Keratinocyte (primary cell): Measurements from ENCODE around the gene STPG2. TPM values are rescaled to one million over a fixed set of nuclear protein-coding genes. Genes with fewer than 3 reads are reported as not detected.

ENCODE experiments used
- DNase-seq: peaks from one replicate; pipeline ENCODE4 v3.0.0-alpha.2; 2011; ENCODE audit warnings: low read depth, missing footprints, low spot score
- FAIRE-seq: peaks from 2 replicates; lab custom pipeline; 2011; peaks lifted over from hg19 to GRCh38; lab: Jason Lieb, UNC
- H2AFZ ChIP-seq: 2 replicates; pipeline ENCODE4 v1.6.0; 2012; ENCODE audit warnings: low read length, control low read depth, inconsistent platforms; ENCODE audit not compliant: control insufficient read depth
- H3K27ac ChIP-seq: 2 replicates; pipeline ENCODE4 v1.5.1; 2011; ENCODE audit warnings: low read length; ENCODE audit not compliant: control insufficient read depth, insufficient read depth
- H3K27me3 ChIP-seq: 3 replicates; pipeline ENCODE4 v1.6.0; 2011; ENCODE audit warnings: low read length; ENCODE audit not compliant: control insufficient read depth, insufficient read depth; ENCODE audit errors: extremely low read depth
- H3K36me3 ChIP-seq, 2 experiments: 2 replicates in 1 of 2; 3 replicates in 1 of 2; pipeline ENCODE4 v1.5.1; 2011; ENCODE audit warnings: low read length in 2 of 2, mild to moderate bottlenecking in 1 of 2; ENCODE audit not compliant: control insufficient read depth in 2 of 2, insufficient read depth in 2 of 2; ENCODE audit errors: extremely low read depth in 1 of 2
- H3K4me1 ChIP-seq: 3 replicates; pipeline ENCODE4 v1.5.1; 2011; ENCODE audit warnings: low read length; ENCODE audit not compliant: control insufficient read depth, insufficient read depth; ENCODE audit errors: extremely low read depth
- H3K4me2 ChIP-seq: 3 replicates; pipeline ENCODE4 v1.6.0; 2011; ENCODE audit warnings: low read depth, low read length; ENCODE audit not compliant: control insufficient read depth, insufficient read depth; ENCODE audit errors: extremely low read depth
- H3K4me3 ChIP-seq, 3 experiments: fragments of 200-600 bp in 1 of 3; sonication (generic) in 1 of 3; 2 replicates in 2 of 3; 3 replicates in 1 of 3; pipeline ENCODE4 v1.5.1; 2011 to 2016; ENCODE audit warnings: low read length in 3 of 3, mild to moderate bottlenecking in 3 of 3, control low read depth in 2 of 3, inconsistent platforms in 1 of 3, low read depth in 1 of 3, mixed read lengths in 1 of 3, mixed run types in 1 of 3, moderate library complexity in 1 of 3; ENCODE audit not compliant: control insufficient read depth in 2 of 3, insufficient read depth in 2 of 3; ENCODE audit errors: extremely low read depth in 1 of 3
- H3K79me2 ChIP-seq: 2 replicates; pipeline ENCODE4 v1.6.0; 2012; ENCODE audit warnings: low read length; ENCODE audit not compliant: control insufficient read depth, insufficient read depth
- H3K9ac ChIP-seq: 3 replicates; pipeline ENCODE4 v1.6.0; 2011; ENCODE audit warnings: low read length; ENCODE audit not compliant: control insufficient read depth, insufficient read depth; ENCODE audit errors: extremely low read depth
- H3K9me1 ChIP-seq: 3 replicates; pipeline ENCODE4 v1.6.0; 2011; ENCODE audit warnings: low read length; ENCODE audit not compliant: control insufficient read depth, insufficient read depth; ENCODE audit errors: extremely low read depth
- H3K9me3 ChIP-seq: 2 replicates; pipeline ENCODE4 v1.5.1; 2012; ENCODE audit warnings: low read depth, low read length; ENCODE audit not compliant: control insufficient read depth
- H4K20me1 ChIP-seq: 3 replicates; pipeline ENCODE4 v1.6.0; 2011; ENCODE audit warnings: low read length; ENCODE audit not compliant: control insufficient read depth, insufficient read depth; ENCODE audit errors: extremely low read depth
- CTCF ChIP-seq, 3 experiments: IDR thresholded peaks in 1 of 3; conservative IDR thresholded peaks in 1 of 3; optimal IDR thresholded peaks in 1 of 3; 2 replicates in 2 of 3; 3 replicates in 1 of 3; pipeline versions ENCODE3 to v1.5.1; 2011; ENCODE audit warnings: low read length in 3 of 3, mild to moderate bottlenecking in 3 of 3, moderate library complexity in 2 of 3, control low read depth in 1 of 3, inconsistent platforms in 1 of 3; ENCODE audit not compliant: insufficient read depth in 2 of 3; ENCODE audit errors: extremely low read depth in 1 of 3
- EZH2 ChIP-seq: IDR thresholded peaks from one replicate; pipeline ENCODE4 v1.6.1; 2012; ENCODE audit warnings: inconsistent platforms, mild to moderate bottlenecking, low read length, moderate library complexity
- dilution Hi-C: fragments of 300-500 bp; cut with MboI; formaldehyde crosslinking; loops from one replicate; pipeline ENCODE4 v1.7.0; 2020; ENCODE audit warnings: low sequenced_read_pairs; ENCODE audit not compliant: extremely low pct_ligation_motif_present
- polyA plus RNA-seq, 5 experiments: library from polyadenylated mRNA; depleted of rRNA in 3 of 5; stranded (reverse) in 3 of 5; stranded (forward) in 1 of 5; unstranded in 1 of 5; fragments of >200 nt; gene quantifications; 1 replicate in 1 of 5; 2 replicates in 3 of 5; 3 replicates in 1 of 5; pipeline versions ENCODE4 v1.2.1 to v1.2.3, GENCODE V29; 2011 to 2012; ENCODE audit warnings: missing spikeins in 2 of 5, low read depth in 1 of 5, low replicate concordance in 1 of 5

The STPG2 gene
- polyA plus RNA-seq, 1 donor (not counting 4 experiments of a cell fraction or from before 2014, with no cell fraction given), result 0.07 TPM

DNA sequence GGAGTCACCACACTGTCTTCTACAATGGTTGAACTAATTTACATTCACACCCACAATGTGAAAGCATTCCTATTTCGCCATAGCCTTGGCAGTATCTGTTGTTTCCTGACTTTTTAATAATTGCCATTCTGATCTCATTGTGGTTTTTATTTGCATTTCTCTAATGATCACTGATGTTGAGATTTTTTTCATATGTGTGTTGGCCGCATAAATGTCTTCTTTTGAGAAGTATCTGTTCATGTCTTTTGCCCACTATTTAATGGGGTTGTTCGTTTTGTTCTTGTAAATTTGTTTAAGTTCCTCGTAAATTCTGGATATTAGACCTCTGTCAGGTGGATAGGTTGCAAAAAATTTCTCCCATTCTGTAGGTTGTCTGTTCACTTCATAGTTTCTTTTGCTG lies 519.1 kb downstream of the STPG2 start:
- H3K9me1 ChIP-seq, result no peaks in the 10 kb centered on the region
- dilution Hi-C loops, result no loop called here
- no peaks in the 10 kb centered on the region for H3K9me3 ChIP-seq
- H3K9ac ChIP-seq, result no peak overlapping the region
- TF ChIP-seq EZH2 (no peak), CTCF (optimal IDR thresholded peaks at IDR 0.05 in 1 of 3, IDR thresholded peaks at IDR 0.05 in 1 of 3, conservative IDR thresholded peaks at IDR 0.05 in 1 of 3; ENCODE audit: extremely low read depth in 1 of 3, insufficient read depth in 2 of 3, low read length in 3 of 3) (no peak)
- H3K36me3 ChIP-seq, result no peaks in the 10 kb centered on the region
- H3K4me2 ChIP-seq, result no peak overlapping the region
- H3K4me1 ChIP-seq, result no peaks in the 10 kb centered on the region
- H3K4me3 ChIP-seq, result no peak overlapping the region
- FAIRE-seq (no peak), DNase-seq (no peak)
- no peaks in the 10 kb centered on the region for H3K79me2 ChIP-seq
- H4K20me1 ChIP-seq, result no peaks in the 10 kb centered on the region
- H3K27me3 ChIP-seq, result no peaks in the 10 kb centered on the region
- no peak overlapping the region for H3K27ac ChIP-seq
- H2AFZ ChIP-seq, result no peak overlapping the region

GRCh38 chr4:97605932-97606331 lies 537.3 kb downstream of the STPG2 start:
- no peaks in the 10 kb centered on the region for H4K20me1 ChIP-seq
- TF ChIP-seq EZH2 (no peak), CTCF (optimal IDR thresholded peaks at IDR 0.05 in 1 of 3, IDR thresholded peaks at IDR 0.05 in 1 of 3, conservative IDR thresholded peaks at IDR 0.05 in 1 of 3; ENCODE audit: extremely low read depth in 1 of 3, insufficient read depth in 2 of 3, low read length in 3 of 3) (no peak)
- no peaks in the 10 kb centered on the region for H3K9me1 ChIP-seq
- no peak overlapping the region for H3K4me3 ChIP-seq
- no peak overlapping the region for H3K4me2 ChIP-seq
- no peaks in the 10 kb centered on the region for H3K27me3 ChIP-seq
- H3K9ac ChIP-seq, result no peak overlapping the region
- no peaks in the 10 kb centered on the region for H3K79me2 ChIP-seq
- no peak for FAIRE-seq
- H3K4me1 ChIP-seq, result no peaks in the 10 kb centered on the region
- H3K27ac ChIP-seq, result no peak overlapping the region
- DNase-seq, result no peak
- H2AFZ ChIP-seq, result no peak overlapping the region
- H3K36me3 ChIP-seq, result no peaks in the 10 kb centered on the region
- dilution Hi-C loops, result no loop called here
- no peaks in the 10 kb centered on the region for H3K9me3 ChIP-seq
